Activated T-helper 1 cell treated with anti-CD3 and anti-CD28 coated beads, Interleukin-12 subunit alpha, Interleukin-12 subunit beta, Interleukin-2, Interleukin-4 antibody, amounts not matched to agents 30 ng/mL and 10 ng/mL and 1 ng/mL, durations not matched to agents 14 hours and 24 hours and 36 hours (primary cell): ENCODE data around the gene EYA3. TPM values are rescaled to one million over a fixed set of nuclear protein-coding genes. Genes with fewer than 3 reads are reported as not detected.

Experiments used
- DNase-seq: peaks from one replicate; pipeline ENCODE4 v3.0.0; 2021; ENCODE audit warnings: low spot score
- H3K27ac Mint-ChIP-seq: one replicate; pipeline ENCODE4 v1.8.0; 2021; ENCODE audit warnings: mild to moderate bottlenecking, mixed read lengths
- H3K27me3 Mint-ChIP-seq: one replicate; pipeline ENCODE4 v1.8.0; 2022; ENCODE audit warnings: mild to moderate bottlenecking, moderate library complexity, mixed read lengths; ENCODE audit not compliant: insufficient read depth
- H3K36me3 Mint-ChIP-seq: one replicate; pipeline ENCODE4 v1.8.0; 2021; ENCODE audit warnings: low read depth, mixed read lengths
- H3K4me1 Mint-ChIP-seq: one replicate; pipeline ENCODE4 v1.8.0; 2021; ENCODE audit warnings: low read depth, mixed read lengths
- H3K4me3 Mint-ChIP-seq: one replicate; pipeline ENCODE4 v1.8.0; 2021; ENCODE audit warnings: mild to moderate bottlenecking, moderate library complexity, mixed read lengths
- H3K9me3 Mint-ChIP-seq: one replicate; pipeline ENCODE4 v1.8.0; 2021; ENCODE audit warnings: mixed read lengths
- intact Hi-C: fragments of 100-400 bp; cut with micrococcal nuclease; formaldehyde crosslinking; loops from one replicate; pipeline ENCODE4 v1.15.1; 2024
- total RNA-seq: library from RNA; stranded (reverse); gene quantifications from 2 replicates; pipeline ENCODE4 v1.2.3, GENCODE V29; 2022

EYA3 gene
- total RNA-seq, 1 donor from 2014 or later, result 32.2 TPM

GRCh38 chr1:27981145-27981544 is 107.3 kb downstream of the EYA3 start:
- Mint-ChIP-seq H3K36me3 (peaks cover 24% of the 10 kb centered on the region), H3K9me3 (no peaks in the 10 kb centered on the region), H3K27ac (no peak overlapping the region), H3K4me3 (no peak overlapping the region), H3K27me3 (no peaks in the 10 kb centered on the region), H3K4me1 (no peaks in the 10 kb centered on the region)
- no peak for DNase-seq
- intact Hi-C loops, result no loop called here

GRCh38 chr1:27980216-27980845 is 108.1 kb downstream of the EYA3 start:
- H3K27ac Mint-ChIP-seq, result no peak overlapping the region

GRCh38 chr1:27979859-27980201 is 108.6 kb downstream of the EYA3 start:
- Mint-ChIP-seq H3K27ac (no peak overlapping the region), H3K27me3 (no peaks in the 10 kb centered on the region), H3K36me3 (peaks cover 18% of the 10 kb centered on the region), H3K4me1 (no peaks in the 10 kb centered on the region), H3K9me3 (no peaks in the 10 kb centered on the region), H3K4me3 (no peak overlapping the region)
- no peak for DNase-seq
- intact Hi-C loops, result loop anchor here (1.0 kb wide), 4 partner anchors 40 to 148 kb away; no protein-coding TSS in a partner anchor

More at GRCh38 chr1:27980216-27980845, 108.1 kb downstream of the EYA3 start:
- no peak for DNase-seq
- intact Hi-C loops, result no loop called here
- peaks cover 22% of the 10 kb centered on the region for H3K36me3 Mint-ChIP-seq
- no peaks in the 10 kb centered on the region for H3K4me1 Mint-ChIP-seq
- no peaks in the 10 kb centered on the region for H3K27me3 Mint-ChIP-seq
- H3K9me3 Mint-ChIP-seq, result no peaks in the 10 kb centered on the region
- H3K4me3 Mint-ChIP-seq, result no peak overlapping the region

DNA sequence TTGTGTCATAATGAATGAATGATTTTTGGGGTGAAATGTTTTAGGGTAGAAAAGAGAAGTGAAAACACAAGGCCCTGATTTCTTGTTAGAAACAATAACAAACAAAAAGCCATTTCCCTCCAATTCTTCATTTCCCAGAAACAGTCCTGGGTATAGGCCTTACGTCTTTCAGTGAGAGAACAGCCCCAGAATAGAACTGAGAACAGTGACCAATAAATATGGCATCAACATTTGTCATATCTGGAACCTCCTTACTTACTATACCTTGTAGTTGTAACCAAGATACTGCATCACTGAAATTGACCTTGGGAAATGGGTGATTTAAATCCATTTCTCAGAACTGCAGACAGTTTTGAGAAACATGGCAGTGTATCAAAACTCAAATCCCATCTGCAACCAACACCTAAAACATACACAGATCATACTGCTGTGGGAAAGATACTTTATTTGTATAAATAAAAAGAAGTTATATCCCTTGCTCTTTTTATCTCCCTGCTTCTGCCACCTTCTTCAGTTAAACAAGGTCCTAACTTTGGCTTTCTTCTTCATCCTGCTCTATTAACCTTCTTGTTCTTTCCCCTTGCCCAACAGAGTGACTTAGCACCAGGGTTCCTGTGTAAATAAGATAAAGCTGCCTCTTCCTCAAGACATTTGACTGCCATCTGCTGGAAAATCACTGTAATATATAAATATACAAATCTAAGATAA is 109.1 kb downstream of the EYA3 start:
- H3K27ac Mint-ChIP-seq, result no peak overlapping the region
- H3K4me1 Mint-ChIP-seq, result no peaks in the 10 kb centered on the region
- no peak overlapping the region for H3K4me3 Mint-ChIP-seq
- H3K36me3 Mint-ChIP-seq, result peaks cover 16% of the 10 kb centered on the region
- H3K9me3 Mint-ChIP-seq, result no peaks in the 10 kb centered on the region
- H3K27me3 Mint-ChIP-seq, result no peaks in the 10 kb centered on the region
- intact Hi-C loops, result loop anchor here (1.0 kb wide), 4 partner anchors 39 to 147 kb away; no protein-coding TSS in a partner anchor
- DNase-seq, result no peak

GRCh38 chr1:27974417-27974781 is 114.0 kb downstream of the EYA3 start:
- no peaks in the 10 kb centered on the region for H3K4me1 Mint-ChIP-seq
- DNase-seq, result no peak
- H3K36me3 Mint-ChIP-seq, result peaks cover 21% of the 10 kb centered on the region
- H3K27me3 Mint-ChIP-seq, result no peaks in the 10 kb centered on the region
- H3K9me3 Mint-ChIP-seq, result no peaks in the 10 kb centered on the region
- H3K27ac Mint-ChIP-seq, result no peak overlapping the region
- intact Hi-C loops, result no loop called here
- no peak overlapping the region for H3K4me3 Mint-ChIP-seq

DNA sequence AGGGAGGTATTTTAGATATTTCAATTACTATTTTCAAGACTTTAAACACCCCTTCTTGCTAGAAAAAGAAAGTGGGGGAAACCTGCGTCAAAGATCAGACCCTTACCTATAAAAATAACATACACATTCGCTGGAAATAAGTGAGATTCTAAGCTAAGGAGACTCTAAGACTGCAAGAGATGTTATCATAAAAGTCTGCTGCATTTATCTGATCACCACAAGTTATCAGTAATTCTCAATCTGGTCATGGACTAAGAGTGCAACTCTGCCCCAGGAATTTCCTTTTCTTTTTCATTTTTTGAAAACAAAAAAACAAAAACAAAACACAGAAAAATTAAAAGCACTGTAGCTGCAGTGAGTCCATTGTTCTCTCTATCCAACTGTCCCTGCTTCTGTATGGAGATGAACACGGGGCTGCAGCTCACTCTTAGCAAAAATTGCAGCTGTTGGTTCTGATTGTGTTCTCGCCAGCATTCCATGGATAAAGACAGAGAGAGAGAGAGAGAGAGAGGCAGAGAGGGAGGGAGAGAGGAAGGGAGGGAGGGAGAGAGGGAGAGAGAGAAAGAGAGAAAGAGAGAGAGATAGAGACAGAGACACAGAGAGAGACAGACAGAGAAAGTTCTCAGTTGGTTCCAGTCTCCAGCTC is 114.5 kb downstream of the EYA3 start:
- Mint-ChIP-seq H3K4me3 (no peak overlapping the region), H3K9me3 (no peaks in the 10 kb centered on the region), H3K27ac (no peak overlapping the region), H3K36me3 (peaks cover 19% of the 10 kb centered on the region), H3K4me1 (peaks cover under 1% of the 10 kb centered on the region), H3K27me3 (no peaks in the 10 kb centered on the region)
- intact Hi-C loops, result no loop called here
- no peak for DNase-seq

DNA sequence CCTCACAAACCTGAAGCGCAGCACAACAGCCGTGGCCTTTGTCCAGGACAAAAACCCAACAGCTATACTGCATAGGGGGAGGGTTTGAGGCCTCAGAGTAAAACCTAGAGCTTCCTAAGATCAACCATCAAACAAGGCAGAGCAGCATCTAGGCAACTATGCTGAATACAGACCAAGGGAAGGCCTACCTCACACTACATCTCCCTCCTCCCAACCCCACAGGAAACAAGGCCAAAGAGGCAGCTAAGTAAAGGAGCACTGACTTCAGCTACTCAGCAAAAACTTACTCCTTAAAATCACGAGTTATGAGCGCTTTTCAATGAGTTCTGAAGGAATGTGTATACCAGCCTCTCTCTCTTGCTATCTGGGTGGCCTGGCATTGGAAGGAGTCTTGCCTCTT is 116.3 kb downstream of the EYA3 start:
- Mint-ChIP-seq H3K36me3 (peaks cover 24% of the 10 kb centered on the region), H3K27me3 (no peaks in the 10 kb centered on the region), H3K27ac (no peak overlapping the region), H3K4me3 (no peak overlapping the region), H3K4me1 (peaks cover 9% of the 10 kb centered on the region), H3K9me3 (no peaks in the 10 kb centered on the region)
- intact Hi-C loops, result no loop called here
- DNase-seq, result no peak

DNA sequence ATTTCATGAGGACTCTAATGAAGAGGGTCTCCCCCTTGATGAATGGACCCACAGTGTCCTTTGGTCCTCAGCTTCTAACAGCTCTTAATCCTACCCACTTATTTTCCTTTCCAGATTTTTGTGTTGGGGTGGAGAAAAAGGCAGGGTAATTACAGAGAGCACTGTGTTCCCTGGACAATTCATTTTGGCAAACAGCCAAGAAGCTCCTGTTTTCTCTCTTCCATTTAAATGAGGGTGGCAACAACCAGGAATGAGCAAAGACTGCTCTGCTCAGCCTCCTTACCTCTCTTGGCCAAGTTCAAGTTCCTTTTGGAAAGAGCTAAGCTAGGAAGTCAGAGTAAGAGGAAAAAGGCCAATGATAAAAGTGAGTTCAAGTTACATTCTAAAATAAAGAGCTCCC is 116.7 kb downstream of the EYA3 start:
- Mint-ChIP-seq H3K4me3 (no peak overlapping the region), H3K27ac (no peak overlapping the region), H3K9me3 (no peaks in the 10 kb centered on the region), H3K27me3 (no peaks in the 10 kb centered on the region), H3K36me3 (peaks cover 23% of the 10 kb centered on the region), H3K4me1 (peaks cover 9% of the 10 kb centered on the region)
- intact Hi-C loops, result no loop called here
- DNase-seq, result no peak

GRCh38 chr1:27970401-27970800 is 118.0 kb downstream of the EYA3 start:
- DNase-seq, result no peak
- Mint-ChIP-seq H3K4me3 (no peak overlapping the region), H3K27ac (no peak overlapping the region), H3K9me3 (no peaks in the 10 kb centered on the region), H3K4me1 (peaks cover 9% of the 10 kb centered on the region), H3K36me3 (peaks cover 26% of the 10 kb centered on the region), H3K27me3 (no peaks in the 10 kb centered on the region)
- intact Hi-C loops, result no loop called here

GRCh38 chr1:27968692-27969091 is 119.7 kb downstream of the EYA3 start:
- Mint-ChIP-seq H3K36me3 (peaks cover 29% of the 10 kb centered on the region), H3K27me3 (no peaks in the 10 kb centered on the region), H3K27ac (peak overlapping the region; percentile 47), H3K9me3 (no peaks in the 10 kb centered on the region), H3K4me3 (no peak overlapping the region), H3K4me1 (peaks cover 9% of the 10 kb centered on the region)
- intact Hi-C loops, result no loop called here
- no peak for DNase-seq

GRCh38 chr1:27967884-27968466 is 120.4 kb downstream of the EYA3 start:
- Mint-ChIP-seq H3K27me3 (no peaks in the 10 kb centered on the region), H3K4me1 (peaks cover 9% of the 10 kb centered on the region), H3K36me3 (peaks cover 27% of the 10 kb centered on the region), H3K9me3 (no peaks in the 10 kb centered on the region), H3K4me3 (no peak overlapping the region), H3K27ac (peak overlapping the region; percentile 47)
- no peak for DNase-seq
- intact Hi-C loops, result no loop called here

GRCh38 chr1:27967106-27967883 is 121.1 kb downstream of the EYA3 start:
- H3K27me3 Mint-ChIP-seq, result no peaks in the 10 kb centered on the region
- peaks cover 9% of the 10 kb centered on the region for H3K4me1 Mint-ChIP-seq
- no peak overlapping the region for H3K4me3 Mint-ChIP-seq
- DNase-seq, result no peak
- peaks cover 25% of the 10 kb centered on the region for H3K36me3 Mint-ChIP-seq
- H3K27ac Mint-ChIP-seq, result peak overlapping the region; percentile 40
- no peaks in the 10 kb centered on the region for H3K9me3 Mint-ChIP-seq
- intact Hi-C loops, result no loop called here
